Caco-2 (cell line): ENCODE data around the gene IFI30. TPM values are rescaled to one million over a fixed set of nuclear protein-coding genes. Genes with fewer than 3 reads are reported as not detected.

ENCODE experiments used
- BruUV-seq: library from RNA; stranded (reverse); fragments of 400-500 nt; replicated peaks from 2 replicates; lab custom pipeline; 2021; lab: Mats Ljungman, UMichigan
- CTCF ChIA-PET: fragments of 300-600 bp; sonication (Branson Sonifier 250); formaldehyde crosslinking; loops from one replicate; lab custom pipeline; 2022; ENCODE audit warnings: antibody characterized with exemption; lab: Charles Lee
- POLR2A ChIA-PET: fragments of 300-600 bp; sonication (Branson Sonifier 250); formaldehyde crosslinking; loops from one replicate; lab custom pipeline; 2022; ENCODE audit warnings: antibody characterized with exemption; lab: Charles Lee
- DNase-seq, 2 experiments: peaks; one replicate each; pipeline versions ENCODE4 v3.0.0 to v3.0.0-alpha.2; 2020 to 2022
- H3K27me3 ChIP-seq: replicated peaks from 2 replicates; pipeline ENCODE4 v1.6.0; 2011; ENCODE audit warnings: low read length; ENCODE audit not compliant: control insufficient read depth, insufficient read depth
- H3K36me3 ChIP-seq: 2 replicates; pipeline ENCODE4 v1.5.1; 2011; ENCODE audit warnings: low read length; ENCODE audit not compliant: control insufficient read depth, insufficient read depth
- H3K4me1 ChIP-seq: fragments of 250-450 bp; sonication (Bioruptor Pico); 2 replicates; pipeline ENCODE4 v1.5.1; 2020; ENCODE audit warnings: mild to moderate bottlenecking
- H3K4me3 ChIP-seq: 2 replicates; pipeline ENCODE4 v1.5.1; 2011; ENCODE audit warnings: low read depth, mild to moderate bottlenecking, control low read depth, low read length
- H3K9me3 ChIP-seq: fragments of 250-450 bp; sonication (Bioruptor Pico); 2 replicates; pipeline ENCODE4 v1.5.1; 2020; ENCODE audit warnings: mild to moderate bottlenecking, moderate library complexity
- H3K27ac Mint-ChIP-seq: one replicate; pipeline ENCODE4 v1.8.0; 2022; ENCODE audit warnings: mixed read lengths; ENCODE audit not compliant: unreplicated experiment
- H3K27me3 Mint-ChIP-seq: one replicate; pipeline ENCODE4 v1.8.0; 2022; ENCODE audit warnings: mixed read lengths; ENCODE audit not compliant: insufficient read depth, unreplicated experiment
- H3K36me3 Mint-ChIP-seq: one replicate; pipeline ENCODE4 v1.8.0; 2022; ENCODE audit warnings: mild to moderate bottlenecking, mixed read lengths; ENCODE audit not compliant: insufficient read depth, unreplicated experiment
- H3K4me1 Mint-ChIP-seq: one replicate; pipeline ENCODE4 v1.8.0; 2022; ENCODE audit warnings: low read depth, mixed read lengths; ENCODE audit not compliant: unreplicated experiment
- H3K4me3 Mint-ChIP-seq: one replicate; pipeline ENCODE4 v1.8.0; 2022; ENCODE audit warnings: mild to moderate bottlenecking, moderate library complexity, mixed read lengths; ENCODE audit not compliant: unreplicated experiment
- H3K9me3 Mint-ChIP-seq: one replicate; pipeline ENCODE4 v1.8.0; 2022; ENCODE audit warnings: mixed read lengths; ENCODE audit not compliant: unreplicated experiment
- intact Hi-C: fragments of 100-400 bp; cut with micrococcal nuclease; formaldehyde crosslinking; loops from one replicate; pipeline ENCODE4 v1.10.0; 2022; ENCODE audit not compliant: unreplicated experiment
- total RNA-seq: library from RNA; stranded (reverse); gene quantifications from 2 replicates; pipeline ENCODE4 v1.2.3, GENCODE V29; 2022
- TF ChIP-seq, protein P1 (sequence below), 2 experiments: fragments of 200-600 bp in 1 of 2; IDR thresholded peaks; 1 replicate in 1 of 2; 2 replicates in 1 of 2; pipeline versions ENCODE4 v1.5.1 to v1.8.0; 2011 to 2022; ENCODE audit warnings: antibody characterized with exemption in 1 of 2, control low read depth in 1 of 2, inconsistent platforms in 1 of 2, low read depth in 1 of 2, low read length in 1 of 2, mild to moderate bottlenecking in 1 of 2, moderate library complexity in 1 of 2; ENCODE audit not compliant: insufficient read depth in 1 of 2, severe bottlenecking in 1 of 2, unreplicated experiment in 1 of 2

The IFI30 gene
- total RNA-seq, 1 experiment from 2014 or later, result 39.6 TPM

DNA sequence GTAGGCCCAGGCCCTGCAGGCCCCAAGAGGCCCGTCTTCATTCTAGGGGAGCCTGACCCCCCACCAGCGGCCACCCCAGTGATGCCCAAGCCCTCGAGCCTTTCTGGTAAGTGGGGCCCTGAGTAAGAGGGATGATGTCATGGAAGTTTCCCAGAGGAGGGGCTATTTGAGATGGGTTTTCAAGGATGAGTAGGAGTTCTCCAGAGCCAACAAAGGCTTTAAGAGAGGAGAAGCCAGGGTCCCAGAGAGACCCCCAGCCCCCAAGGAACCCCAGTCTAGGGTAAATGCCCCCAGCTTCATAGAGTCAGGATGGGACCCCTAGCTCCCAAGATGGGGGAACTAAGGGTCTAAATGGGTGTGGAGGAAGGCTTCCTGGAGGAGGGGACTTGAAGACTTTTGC, 29.7 kb upstream of the IFI30 start:
- H3K27me3 Mint-ChIP-seq, result no peaks in the 10 kb centered on the region
- no peak overlapping the region for H3K4me3 ChIP-seq
- no peaks in the 10 kb centered on the region for H3K9me3 Mint-ChIP-seq
- TF ChIP-seq, protein P1, sequence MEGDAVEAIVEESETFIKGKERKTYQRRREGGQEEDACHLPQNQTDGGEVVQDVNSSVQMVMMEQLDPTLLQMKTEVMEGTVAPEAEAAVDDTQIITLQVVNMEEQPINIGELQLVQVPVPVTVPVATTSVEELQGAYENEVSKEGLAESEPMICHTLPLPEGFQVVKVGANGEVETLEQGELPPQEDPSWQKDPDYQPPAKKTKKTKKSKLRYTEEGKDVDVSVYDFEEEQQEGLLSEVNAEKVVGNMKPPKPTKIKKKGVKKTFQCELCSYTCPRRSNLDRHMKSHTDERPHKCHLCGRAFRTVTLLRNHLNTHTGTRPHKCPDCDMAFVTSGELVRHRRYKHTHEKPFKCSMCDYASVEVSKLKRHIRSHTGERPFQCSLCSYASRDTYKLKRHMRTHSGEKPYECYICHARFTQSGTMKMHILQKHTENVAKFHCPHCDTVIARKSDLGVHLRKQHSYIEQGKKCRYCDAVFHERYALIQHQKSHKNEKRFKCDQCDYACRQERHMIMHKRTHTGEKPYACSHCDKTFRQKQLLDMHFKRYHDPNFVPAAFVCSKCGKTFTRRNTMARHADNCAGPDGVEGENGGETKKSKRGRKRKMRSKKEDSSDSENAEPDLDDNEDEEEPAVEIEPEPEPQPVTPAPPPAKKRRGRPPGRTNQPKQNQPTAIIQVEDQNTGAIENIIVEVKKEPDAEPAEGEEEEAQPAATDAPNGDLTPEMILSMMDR (IDR thresholded peaks at IDR 0.05; ENCODE audit: insufficient read depth in 1 of 2, low read depth in 1 of 2, low read length in 1 of 2, severe bottlenecking in 1 of 2, unreplicated experiment in 1 of 2), result no peak
- H3K36me3 Mint-ChIP-seq, result peaks cover 22% of the 10 kb centered on the region
- no peak for DNase-seq
- ChIA-PET POLR2A (no interaction called here), CTCF (no interaction called here)
- H3K9me3 ChIP-seq, result no peaks in the 10 kb centered on the region
- H3K27me3 ChIP-seq, result no peaks in the 10 kb centered on the region
- no peaks in the 10 kb centered on the region for H3K4me1 Mint-ChIP-seq
- no peak overlapping the region for H3K27ac Mint-ChIP-seq
- no TSS peak for BruUV-seq
- intact Hi-C loops, result no loop called here
- H3K4me3 Mint-ChIP-seq, result no peak overlapping the region
- peaks cover 6% of the 10 kb centered on the region for H3K36me3 ChIP-seq
- no peaks in the 10 kb centered on the region for H3K4me1 ChIP-seq

DNA sequence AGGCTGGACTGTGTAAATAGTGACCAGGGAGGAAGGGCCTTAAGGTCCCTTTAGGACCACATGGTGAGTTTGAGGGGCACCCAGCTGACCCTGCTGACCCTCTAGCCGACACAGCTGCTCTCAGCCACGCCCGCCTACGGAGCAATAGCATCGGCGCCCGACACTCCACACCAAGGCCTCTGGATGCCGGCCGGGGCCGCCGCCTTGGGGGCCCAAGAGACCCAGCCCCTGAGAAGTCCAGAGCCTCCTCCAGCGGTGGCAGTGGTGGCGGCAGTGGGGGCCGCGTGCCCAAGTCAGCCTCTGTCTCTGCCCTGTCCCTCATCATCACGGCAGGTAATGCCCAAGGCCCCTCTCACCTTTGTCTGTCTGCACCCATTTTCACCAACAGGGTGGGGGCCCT, 29.3 kb upstream of the IFI30 start:
- Histone ChIP-seq H3K9me3 (no peaks in the 10 kb centered on the region), H3K27me3 (no peaks in the 10 kb centered on the region), H3K4me3 (no peak overlapping the region), H3K4me1 (no peaks in the 10 kb centered on the region), H3K36me3 (peaks cover 6% of the 10 kb centered on the region)
- DNase-seq, result no peak
- intact Hi-C loops, result no loop called here
- H3K27me3 Mint-ChIP-seq, result no peaks in the 10 kb centered on the region
- H3K4me3 Mint-ChIP-seq, result no peak overlapping the region
- no peaks in the 10 kb centered on the region for H3K4me1 Mint-ChIP-seq
- ChIA-PET CTCF (no interaction called here), POLR2A (no interaction called here)
- H3K27ac Mint-ChIP-seq, result no peak overlapping the region
- H3K36me3 Mint-ChIP-seq, result peaks cover 18% of the 10 kb centered on the region
- no peaks in the 10 kb centered on the region for H3K9me3 Mint-ChIP-seq
- no TSS peak for BruUV-seq
- TF ChIP-seq, protein P1 (IDR thresholded peaks at IDR 0.05; ENCODE audit: insufficient read depth in 1 of 2, low read depth in 1 of 2, low read length in 1 of 2, severe bottlenecking in 1 of 2, unreplicated experiment in 1 of 2), result no peak

DNA sequence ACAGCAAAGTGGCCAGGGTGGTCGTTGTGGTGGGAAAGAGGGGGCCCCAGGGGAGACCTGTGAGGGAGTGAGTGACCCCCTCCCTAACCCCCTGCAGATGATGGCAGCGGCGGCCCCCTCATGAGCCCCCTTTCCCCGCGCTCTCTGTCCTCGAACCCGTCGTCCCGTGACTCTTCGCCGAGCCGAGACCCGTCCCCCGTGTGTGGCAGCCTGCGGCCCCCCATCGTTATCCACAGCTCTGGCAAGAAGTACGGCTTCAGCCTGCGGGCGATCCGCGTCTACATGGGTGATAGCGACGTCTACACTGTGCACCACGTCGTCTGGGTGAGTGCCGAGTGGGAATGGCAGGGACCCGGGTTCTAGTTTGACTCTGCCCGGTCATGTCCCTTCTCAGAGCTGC, 28.7 kb upstream of the IFI30 start:
- Mint-ChIP-seq H3K36me3 (peaks cover 17% of the 10 kb centered on the region), H3K27me3 (no peaks in the 10 kb centered on the region), H3K4me3 (no peak overlapping the region), H3K4me1 (no peaks in the 10 kb centered on the region), H3K27ac (no peak overlapping the region), H3K9me3 (no peaks in the 10 kb centered on the region)
- Histone ChIP-seq H3K36me3 (peaks cover 6% of the 10 kb centered on the region), H3K4me3 (no peak overlapping the region), H3K27me3 (no peaks in the 10 kb centered on the region), H3K9me3 (no peaks in the 10 kb centered on the region), H3K4me1 (no peaks in the 10 kb centered on the region)
- BruUV-seq, result no TSS peak
- ChIA-PET CTCF (no interaction called here), POLR2A (no interaction called here)
- intact Hi-C loops, result no loop called here
- TF ChIP-seq, protein P1 (IDR thresholded peaks at IDR 0.05; ENCODE audit: insufficient read depth in 1 of 2, low read depth in 1 of 2, low read length in 1 of 2, severe bottlenecking in 1 of 2, unreplicated experiment in 1 of 2), result no peak
- DNase-seq, result no peak
